Omental fat pad (tissue), 4 donors: Measurements from ENCODE around the gene TAB3. TPM values are rescaled to one million over a fixed set of nuclear protein-coding genes. Genes with fewer than 3 reads are reported as not detected.

Experiments used
- ATAC-seq: fragments of 150-250 bp; one replicate; pipeline ENCODE4 v1.9.1; 2016; ENCODE audit warnings: mild to moderate bottlenecking, moderate library complexity; ENCODE audit not compliant: low FRiP score
- DNase-seq: peaks from one replicate; pipeline ENCODE4 v3.0.0-alpha.2; 2019; ENCODE audit warnings: low spot score
- total RNA-seq, 4 donors: library from RNA; depleted of rRNA; stranded (reverse); fragments of >200 nt; gene quantifications; one replicate each; pipeline ENCODE4 v1.1.0, GENCODE V29; 2016
- TF ChIP-seq, protein P1 (sequence below), 3 donors: fragments of 450-650 bp; IDR thresholded peaks; one replicate each; pipeline ENCODE4 v1.5.1; 2016 to 2017; ENCODE audit warnings: antibody characterized with exemption in 3 of 3, mild to moderate bottlenecking in 3 of 3, moderate library complexity in 2 of 3

Gene TAB3
- total RNA-seq, 4 donors from 2014 or later = 24.3 to 31.2 (median 27.9) TPM

GRCh38 chrX:30900227-30900626 lies 11.2 kb upstream of the TAB3 start:
- TF ChIP-seq, protein P1, sequence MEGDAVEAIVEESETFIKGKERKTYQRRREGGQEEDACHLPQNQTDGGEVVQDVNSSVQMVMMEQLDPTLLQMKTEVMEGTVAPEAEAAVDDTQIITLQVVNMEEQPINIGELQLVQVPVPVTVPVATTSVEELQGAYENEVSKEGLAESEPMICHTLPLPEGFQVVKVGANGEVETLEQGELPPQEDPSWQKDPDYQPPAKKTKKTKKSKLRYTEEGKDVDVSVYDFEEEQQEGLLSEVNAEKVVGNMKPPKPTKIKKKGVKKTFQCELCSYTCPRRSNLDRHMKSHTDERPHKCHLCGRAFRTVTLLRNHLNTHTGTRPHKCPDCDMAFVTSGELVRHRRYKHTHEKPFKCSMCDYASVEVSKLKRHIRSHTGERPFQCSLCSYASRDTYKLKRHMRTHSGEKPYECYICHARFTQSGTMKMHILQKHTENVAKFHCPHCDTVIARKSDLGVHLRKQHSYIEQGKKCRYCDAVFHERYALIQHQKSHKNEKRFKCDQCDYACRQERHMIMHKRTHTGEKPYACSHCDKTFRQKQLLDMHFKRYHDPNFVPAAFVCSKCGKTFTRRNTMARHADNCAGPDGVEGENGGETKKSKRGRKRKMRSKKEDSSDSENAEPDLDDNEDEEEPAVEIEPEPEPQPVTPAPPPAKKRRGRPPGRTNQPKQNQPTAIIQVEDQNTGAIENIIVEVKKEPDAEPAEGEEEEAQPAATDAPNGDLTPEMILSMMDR (IDR thresholded peaks at IDR 0.05) = no peak
- no peak for ATAC-seq
- no peak for DNase-seq

DNA sequence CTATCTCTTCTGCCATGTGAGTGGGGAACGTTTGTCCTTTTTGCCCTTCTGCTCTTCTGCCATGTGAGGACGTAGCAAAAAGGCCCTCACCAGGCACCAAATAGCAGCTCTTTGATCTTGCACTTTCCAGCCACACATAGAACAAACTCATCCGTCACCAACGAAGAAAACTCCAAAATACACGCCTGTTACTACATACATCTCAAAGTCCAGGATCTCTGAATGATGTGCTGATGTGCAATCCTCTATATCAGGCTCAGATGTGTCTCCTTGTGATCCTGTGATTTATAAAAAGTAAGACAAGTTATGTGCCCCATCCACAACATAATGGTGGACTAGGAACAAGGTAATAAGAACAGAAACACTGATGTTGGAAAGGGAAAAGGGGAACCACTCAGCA lies 9.8 kb upstream of the TAB3 start:
- TF ChIP-seq, protein P1 (IDR thresholded peaks at IDR 0.05) = no peak
- no peak for DNase-seq
- ATAC-seq = no peak

GRCh38 chrX:30895370-30895769 lies 6.3 kb upstream of the TAB3 start:
- ATAC-seq = no peak
- no peak for DNase-seq
- TF ChIP-seq, protein P1 (IDR thresholded peaks at IDR 0.05) = no peak

GRCh38 chrX:30893206-30893605 lies 4.2 kb upstream of the TAB3 start:
- ATAC-seq = no peak
- no peak for DNase-seq
- TF ChIP-seq, protein P1 (IDR thresholded peaks at IDR 0.05) = no peak

DNA sequence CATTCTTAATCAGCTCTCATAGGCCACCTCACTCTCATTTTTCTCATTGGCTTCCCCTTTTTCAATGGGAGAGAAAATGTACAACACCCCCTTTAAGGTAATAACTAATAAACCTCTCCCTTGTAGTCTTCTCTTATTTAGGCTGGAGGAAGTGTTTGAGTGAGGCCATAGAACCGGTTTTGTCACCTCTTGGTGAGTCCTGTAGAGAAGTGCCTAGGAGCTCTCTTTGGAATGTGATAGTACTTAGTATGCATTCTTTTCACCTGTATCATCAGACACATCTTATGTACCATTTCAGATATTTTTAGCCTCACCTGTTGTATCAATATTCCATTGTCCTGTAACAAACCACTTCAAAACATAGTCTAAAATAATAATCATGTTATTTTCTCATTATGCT lies 3.5 kb upstream of the TAB3 start:
- no peak for ATAC-seq
- TF ChIP-seq, protein P1 (IDR thresholded peaks at IDR 0.05) = no peak
- DNase-seq = no peak

- peak; percentile 42 for ATAC-seq
- DNase-seq = no peak
- TF ChIP-seq, protein P1 (IDR thresholded peaks at IDR 0.05) = no peak
Measured at GRCh38 chrX:30888526-30889146, 418 bp downstream of the TAB3 start.

- TF ChIP-seq, protein P1 (IDR thresholded peaks at IDR 0.05) = no peak
- no peak for ATAC-seq
- DNase-seq = no peak
Measured at GRCh38 chrX:30887721-30888120, 1.3 kb downstream of the TAB3 start.
